C4-2B (cell line): ENCODE results near the gene CRIP2.

Experiments used
- ZFX ChIP-seq: fragments of 450-650 bp; IDR thresholded peaks from 2 replicates; pipeline ENCODE4 v1.6.1; 2017
- TF ChIP-seq, protein P1 (sequence below): fragments of 450-650 bp; conservative IDR thresholded peaks from 2 replicates; pipeline ENCODE4 v1.5.1; 2017; ENCODE audit warnings: mild to moderate bottlenecking

DNA sequence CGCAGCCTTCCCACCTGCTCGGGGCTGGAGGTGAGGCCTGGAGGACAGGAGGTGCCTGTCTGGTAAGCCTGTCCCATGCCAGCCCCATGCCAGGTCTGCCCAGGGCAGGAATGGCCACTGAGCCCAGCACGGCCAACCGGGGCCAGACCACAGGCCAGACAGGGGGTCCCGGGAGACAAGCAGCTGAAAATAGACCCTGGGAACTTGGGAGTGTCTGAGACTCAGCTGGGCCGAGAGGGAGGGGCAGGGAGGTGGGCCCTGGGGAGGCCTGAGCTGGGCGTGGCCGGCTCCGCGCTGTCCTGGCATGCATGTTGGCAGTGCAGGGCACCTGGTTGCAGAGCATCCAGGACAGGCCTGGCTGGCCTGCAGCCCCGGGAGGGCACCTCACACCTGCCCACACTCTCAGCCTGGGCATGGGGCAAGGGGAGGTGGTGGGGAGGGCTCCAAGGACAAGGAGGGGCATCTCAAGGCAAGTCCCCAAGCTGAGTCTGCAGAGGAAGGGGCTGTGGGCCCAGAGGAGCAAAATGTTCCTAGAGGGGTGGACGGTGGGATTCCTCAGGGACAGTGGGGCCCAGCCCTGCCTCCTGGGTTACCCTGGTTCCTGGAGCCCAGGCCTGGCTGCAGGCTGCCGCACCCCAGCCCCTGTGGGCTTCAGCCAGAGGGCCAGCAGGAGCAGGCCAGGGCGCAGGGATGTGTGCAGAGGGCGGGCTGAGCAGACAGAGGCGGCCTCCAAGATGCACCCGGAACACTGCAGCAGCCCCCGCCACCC is 8.9 kb downstream of the CRIP2 start:
- TF ChIP-seq, protein P1, sequence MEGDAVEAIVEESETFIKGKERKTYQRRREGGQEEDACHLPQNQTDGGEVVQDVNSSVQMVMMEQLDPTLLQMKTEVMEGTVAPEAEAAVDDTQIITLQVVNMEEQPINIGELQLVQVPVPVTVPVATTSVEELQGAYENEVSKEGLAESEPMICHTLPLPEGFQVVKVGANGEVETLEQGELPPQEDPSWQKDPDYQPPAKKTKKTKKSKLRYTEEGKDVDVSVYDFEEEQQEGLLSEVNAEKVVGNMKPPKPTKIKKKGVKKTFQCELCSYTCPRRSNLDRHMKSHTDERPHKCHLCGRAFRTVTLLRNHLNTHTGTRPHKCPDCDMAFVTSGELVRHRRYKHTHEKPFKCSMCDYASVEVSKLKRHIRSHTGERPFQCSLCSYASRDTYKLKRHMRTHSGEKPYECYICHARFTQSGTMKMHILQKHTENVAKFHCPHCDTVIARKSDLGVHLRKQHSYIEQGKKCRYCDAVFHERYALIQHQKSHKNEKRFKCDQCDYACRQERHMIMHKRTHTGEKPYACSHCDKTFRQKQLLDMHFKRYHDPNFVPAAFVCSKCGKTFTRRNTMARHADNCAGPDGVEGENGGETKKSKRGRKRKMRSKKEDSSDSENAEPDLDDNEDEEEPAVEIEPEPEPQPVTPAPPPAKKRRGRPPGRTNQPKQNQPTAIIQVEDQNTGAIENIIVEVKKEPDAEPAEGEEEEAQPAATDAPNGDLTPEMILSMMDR, result no peak
- TF ChIP-seq ZFX, result no peak
